Stomach (tissue), 9 donors: ENCODE results near the gene TAL2. TPM values are rescaled to one million over a fixed set of nuclear protein-coding genes. Genes with fewer than 3 reads are reported as not detected.

Source experiments
- DNase-seq, 2 donors: peaks; one replicate each; pipeline versions ENCODE4 v3.0.0 to v3.0.0-alpha.2; 2013 to 2019
- H3K27ac ChIP-seq, 5 donors: fragments of 200-600 bp in 4 of 5; sonication (generic) in 4 of 5; one replicate each; pipeline ENCODE4 v1.5.1; 2013 to 2019; ENCODE audit warnings: mild to moderate bottlenecking in 1 of 5, moderate library complexity in 1 of 5
- H3K27me3 ChIP-seq, 3 donors: fragments of 200-600 bp; sonication (generic); one replicate each; pipeline ENCODE4 v1.5.1; 2017 to 2019; ENCODE audit warnings: mixed run types in 1 of 3
- H3K36me3 ChIP-seq, 4 donors: fragments of 200-600 bp; sonication (generic); 1 replicate in 3 of 4; 2 replicates in 1 of 4; pipeline ENCODE4 v1.5.1; 2016 to 2019
- H3K4me1 ChIP-seq, 4 donors: fragments of 200-600 bp; sonication (generic); one replicate each; pipeline ENCODE4 v1.5.1; 2016 to 2019
- H3K4me3 ChIP-seq, 4 donors: fragments of 200-600 bp; sonication (generic) in 3 of 4; one replicate each; pipeline ENCODE4 v1.5.1; 2016 to 2019; ENCODE audit warnings: mild to moderate bottlenecking in 1 of 4
- H3K9me3 ChIP-seq, 4 donors: fragments of 200-600 bp; sonication (generic); one replicate each; pipeline ENCODE4 v1.5.1; 2016 to 2019
- CTCF ChIP-seq, 7 experiments: fragments of 450-650 bp in 4 of 7; fragments of 200-600 bp in 3 of 7; sonication (generic) in 3 of 7; IDR thresholded peaks; one replicate each; pipeline ENCODE4 v1.5.1; 2016 to 2019; ENCODE audit warnings: antibody characterized with exemption in 7 of 7, control low read depth in 2 of 7, mild to moderate bottlenecking in 1 of 7
- EP300 ChIP-seq: sonication (generic); formaldehyde crosslinking; IDR thresholded peaks from one replicate; pipeline ENCODE4 v1.6.1; 2017; ENCODE audit warnings: antibody characterized with exemption
- POLR2A ChIP-seq, 4 donors: fragments of 450-650 bp; IDR thresholded peaks; one replicate each; pipeline ENCODE4 v1.6.1; 2016; ENCODE audit warnings: antibody characterized with exemption in 4 of 4, control low read depth in 2 of 4, mild to moderate bottlenecking in 1 of 4, moderate library complexity in 1 of 4
- POLR2AphosphoS5 ChIP-seq, 3 donors: sonication (generic); formaldehyde crosslinking; IDR thresholded peaks; one replicate each; pipeline ENCODE4 v1.6.1; 2016; ENCODE audit warnings: antibody characterized with exemption in 3 of 3
- WGBS, 5 donors: extraction: QIAGEN DNeasy Blood & Tissue Kit in 3 of 5; methylation state at CpG; one replicate each; pipeline versions ENCODE4 v1.1.5 to v1.1.7; 2013 to 2018; 5-methylcytosine and 5-hydroxymethylcytosine counted together
- intact Hi-C: fragments of 100-400 bp; cut with DNase I; formaldehyde crosslinking; loops from one replicate; pipeline ENCODE4 v1.15.1; 2023; ENCODE audit warnings: low total_unique reads
- polyA plus RNA-seq, 3 donors: library from polyadenylated mRNA; stranded (reverse); fragments of 200-250 nt; gene quantifications; one replicate each; pipeline ENCODE4 v1.2.3, GENCODE V29; 2013
- total RNA-seq, 5 donors: library from RNA; depleted of rRNA; stranded (reverse); fragments of >200 nt; gene quantifications; one replicate each; pipeline versions ENCODE4 v1.1.0 to v1.2.3, GENCODE V29; 2014 to 2016
- donor health status: healthy with polysubstance abuse.
- donor health status: Bipolar disorder and iron deficiency.
- donor health status: healthy.

The TAL2 gene
- total and polyA plus RNA-seq, 8 donors, result 1.3 TPM; not detected in 7

GRCh38 chr9:105672711-105673234 is 10.5 kb downstream of the TAL2 start:
- TF ChIP-seq EP300, result no peak
- no peak for TF ChIP-seq POLR2A (IDR thresholded peaks at IDR 0.05)
- TF ChIP-seq POLR2AphosphoS5 (IDR thresholded peaks at IDR 0.05), result no peak
- no peak for TF ChIP-seq CTCF (IDR thresholded peaks at IDR 0.05)
- no peak overlapping the region for H3K4me3 ChIP-seq
- intact Hi-C loops, result no loop called here
- no peaks in the 10 kb centered on the region for H3K36me3 ChIP-seq
- no peaks in the 10 kb centered on the region for H3K27me3 ChIP-seq
- peaks cover 0 to 3% (median 0%) of the 10 kb centered on the region in 4 donors for H3K4me1 ChIP-seq
- no peak overlapping the region for H3K27ac ChIP-seq
- WGBS, 5 donors, result 19 to 34% (median 30%) methylated on average over 3 of the region's 3 CpGs
- H3K9me3 ChIP-seq, result no peaks in the 10 kb centered on the region
- DNase-seq, result peak in 1 of 2 donors; percentile 30

- Histone ChIP-seq H3K27me3 (no peaks in the 10 kb centered on the region), H3K36me3 (no peaks in the 10 kb centered on the region), H3K4me1 (peaks cover 0 to 3% (median 0%) of the 10 kb centered on the region in 4 donors), H3K27ac (no peak overlapping the region), H3K4me3 (no peak overlapping the region), H3K9me3 (no peaks in the 10 kb centered on the region)
- 63 to 76% (median 71%) methylated on average over 3 of the region's 3 CpGs for WGBS, 5 donors
- intact Hi-C loops, result no loop called here
- no peak for DNase-seq
- TF ChIP-seq EP300 (no peak), POLR2A (IDR thresholded peaks at IDR 0.05) (no peak), CTCF (IDR thresholded peaks at IDR 0.05) (no peak)
Observed at GRCh38 chr9:105673850-105674387, 11.7 kb downstream of the TAL2 start.

GRCh38 chr9:105676351-105676923 is 14.2 kb downstream of the TAL2 start:
- Histone ChIP-seq H3K4me1 (peaks cover 0 to 3% (median 0%) of the 10 kb centered on the region in 4 donors), H3K27ac (no peak overlapping the region), H3K9me3 (no peaks in the 10 kb centered on the region), H3K4me3 (no peak overlapping the region), H3K27me3 (no peaks in the 10 kb centered on the region), H3K36me3 (no peaks in the 10 kb centered on the region)
- 42 to 56% (median 51%) methylated on average over 6 of the region's 6 CpGs for WGBS, 5 donors
- no peak for DNase-seq
- TF ChIP-seq POLR2A (IDR thresholded peaks at IDR 0.05), result no peak
- TF ChIP-seq POLR2AphosphoS5 (IDR thresholded peaks at IDR 0.05), result no peak
- TF ChIP-seq EP300, result no peak
- TF ChIP-seq CTCF (IDR thresholded peaks at IDR 0.05), result no peak
- intact Hi-C loops, result no loop called here

- DNase-seq, result no peak
- Histone ChIP-seq H3K4me3 (no peak overlapping the region), H3K36me3 (no peaks in the 10 kb centered on the region), H3K27me3 (no peaks in the 10 kb centered on the region), H3K9me3 (no peaks in the 10 kb centered on the region), H3K27ac (no peak overlapping the region), H3K4me1 (no peaks in the 10 kb centered on the region)
- TF ChIP-seq CTCF (IDR thresholded peaks at IDR 0.05) (no peak), POLR2A (IDR thresholded peaks at IDR 0.05) (no peak), POLR2AphosphoS5 (IDR thresholded peaks at IDR 0.05) (no peak), EP300 (no peak)
- WGBS, 5 donors, result 93 to 100% (median 96%) methylated on average over 1 of the region's 1 CpG
- intact Hi-C loops, result no loop called here
Observed at GRCh38 chr9:105678163-105678562, 15.9 kb downstream of the TAL2 start.
